Mesendoderm (in vitro differentiated cells): ENCODE results near the gene CD81.

ENCODE experiments used
- DNase-seq: peaks from one replicate; pipeline ENCODE4 v3.0.0; 2013
- H2AK5ac ChIP-seq: 2 replicates; pipeline ENCODE4 v1.6.1; 2013; ENCODE audit warnings: low read length, inconsistent platforms
- H2BK120ac ChIP-seq: 2 replicates; pipeline ENCODE4 v1.6.1; 2013; ENCODE audit warnings: low read depth, mild to moderate bottlenecking, low read length, moderate library complexity, mixed read lengths
- H2BK15ac ChIP-seq: replicated peaks from 2 replicates; pipeline ENCODE4 v1.6.1; 2013; ENCODE audit warnings: low read depth, mild to moderate bottlenecking, moderate library complexity
- H2BK5ac ChIP-seq: 2 replicates; pipeline ENCODE4 v1.6.1; 2013; ENCODE audit warnings: low read length, inconsistent platforms
- H3K18ac ChIP-seq: 2 replicates; pipeline ENCODE4 v1.6.1; 2013; ENCODE audit warnings: mild to moderate bottlenecking, low read length, mixed read lengths
- H3K23ac ChIP-seq: one replicate; pipeline ENCODE4 v1.6.1; 2013; ENCODE audit warnings: low read length
- H3K27ac ChIP-seq: 2 replicates; pipeline ENCODE4 v1.5.1; 2013; ENCODE audit warnings: low read depth, mild to moderate bottlenecking, inconsistent platforms, low read length, moderate library complexity
- H3K27me3 ChIP-seq: 2 replicates; pipeline ENCODE4 v1.6.1; 2013; ENCODE audit warnings: low read length, control low read depth, mild to moderate bottlenecking, inconsistent platforms; ENCODE audit not compliant: insufficient read depth, poor library complexity
- H3K36me3 ChIP-seq: 2 replicates; pipeline ENCODE4 v1.6.1; 2013; ENCODE audit warnings: low read length, inconsistent platforms; ENCODE audit not compliant: control insufficient read depth, insufficient read depth
- H3K4ac ChIP-seq: one replicate; pipeline ENCODE4 v1.6.1; 2013; ENCODE audit warnings: low read depth, mild to moderate bottlenecking, low read length, moderate library complexity
- H3K4me1 ChIP-seq: 2 replicates; pipeline ENCODE4 v1.6.1; 2013; ENCODE audit warnings: low read depth, low read length, inconsistent platforms; ENCODE audit not compliant: control insufficient read depth
- H3K4me2 ChIP-seq: 2 replicates; pipeline ENCODE4 v1.6.1; 2013; ENCODE audit warnings: low read length
- H3K4me3 ChIP-seq: 2 replicates; pipeline ENCODE4 v1.5.1; 2013; ENCODE audit warnings: mild to moderate bottlenecking, low read length
- H3K56ac ChIP-seq: one replicate; pipeline ENCODE4 v1.6.1; 2013; ENCODE audit warnings: low read length
- H3K79me1 ChIP-seq: 2 replicates; pipeline ENCODE4 v1.6.1; 2013; ENCODE audit warnings: low read length, inconsistent platforms
- H3K79me2 ChIP-seq: 2 replicates; pipeline ENCODE4 v1.6.1; 2013; ENCODE audit warnings: mild to moderate bottlenecking, low read length; ENCODE audit not compliant: control insufficient read depth, insufficient read depth
- H3K9ac ChIP-seq: 2 replicates; pipeline ENCODE4 v1.6.1; 2013; ENCODE audit warnings: low read length, inconsistent platforms
- H4K5ac ChIP-seq: one replicate; pipeline ENCODE4 v1.6.1; 2013; ENCODE audit warnings: low read length
- H4K8ac ChIP-seq: one replicate; pipeline ENCODE4 v1.6.1; 2013; ENCODE audit warnings: low read depth, mild to moderate bottlenecking, control low read depth, low read length, moderate library complexity
- WGBS: extraction: QIAGEN DNeasy Blood & Tissue Kit; methylation state at CpG from one replicate; pipeline ENCODE4 v1.1.7; 2013; ENCODE audit warnings: low lambda C conversion rate, missing lambda C conversion rate; ENCODE audit not compliant: insufficient coverage; ENCODE audit errors: extremely low coverage; 5-methylcytosine and 5-hydroxymethylcytosine counted together

CD81 gene

GRCh38 chr11:2374456-2375201 lies 2.5 kb upstream of the CD81 start:
- Histone ChIP-seq H2AK5ac (no peak overlapping the region), H3K79me1 (peaks cover 1% of the 10 kb centered on the region), H2BK5ac (no peak overlapping the region), H3K18ac (no peak overlapping the region), H2BK120ac (no peak overlapping the region), H3K79me2 (peaks cover 18% of the 10 kb centered on the region), H4K5ac (no peak overlapping the region), H3K4me2 (no peak overlapping the region), H3K56ac (no peak overlapping the region), H3K4ac (no peak overlapping the region), H3K23ac (no peak overlapping the region), H3K27me3 (no peaks in the 10 kb centered on the region), H4K8ac (no peak overlapping the region), H3K36me3 (no peaks in the 10 kb centered on the region), H2BK15ac (no peak overlapping the region), H3K9ac (no peak overlapping the region), H3K4me3 (no peak overlapping the region), H3K27ac (no peak overlapping the region), H3K4me1 (peaks cover 2% of the 10 kb centered on the region)
- WGBS: no CpG with 5 or more reads among the region's 15 CpGs
- no peak for DNase-seq

- no peak overlapping the region for H3K56ac ChIP-seq
- H3K27ac ChIP-seq: no peak overlapping the region
- H2AK5ac ChIP-seq: no peak overlapping the region
- no peak overlapping the region for H3K4me3 ChIP-seq
- no peak overlapping the region for H3K4me2 ChIP-seq
- peaks cover 26% of the 10 kb centered on the region for H3K79me2 ChIP-seq
- H4K8ac ChIP-seq: no peak overlapping the region
- H3K27me3 ChIP-seq: no peaks in the 10 kb centered on the region
- no peak overlapping the region for H2BK120ac ChIP-seq
- H3K4ac ChIP-seq: no peak overlapping the region
- peak; percentile 40 for DNase-seq
- H3K79me1 ChIP-seq: peaks cover 8% of the 10 kb centered on the region
- no peak overlapping the region for H4K5ac ChIP-seq
- peaks cover 2% of the 10 kb centered on the region for H3K4me1 ChIP-seq
- H3K36me3 ChIP-seq: no peaks in the 10 kb centered on the region
- no peak overlapping the region for H2BK5ac ChIP-seq
- no peak overlapping the region for H2BK15ac ChIP-seq
- H3K18ac ChIP-seq: no peak overlapping the region
- H3K9ac ChIP-seq: no peak overlapping the region
- no peak overlapping the region for H3K23ac ChIP-seq
- whole genome bisulfite sequencing: no CpG with 5 or more reads among the region's 6 CpGs
Observed at GRCh38 chr11:2375341-2375853, 1.7 kb upstream of the CD81 start.

- H2BK120ac ChIP-seq: no peak overlapping the region
- no peak for DNase-seq
- no peak overlapping the region for H3K27ac ChIP-seq
- no peak overlapping the region for H2AK5ac ChIP-seq
- H3K4me3 ChIP-seq: no peak overlapping the region
- no peaks in the 10 kb centered on the region for H3K27me3 ChIP-seq
- H4K8ac ChIP-seq: no peak overlapping the region
- H3K79me2 ChIP-seq: peaks cover 32% of the 10 kb centered on the region
- no peak overlapping the region for H4K5ac ChIP-seq
- H3K23ac ChIP-seq: no peak overlapping the region
- H3K79me1 ChIP-seq: peaks cover 10% of the 10 kb centered on the region
- H3K4me1 ChIP-seq: peaks cover 2% of the 10 kb centered on the region
- WGBS: no CpG with 5 or more reads among the region's 16 CpGs
- H3K4me2 ChIP-seq: no peak overlapping the region
- H2BK15ac ChIP-seq: no peak overlapping the region
- no peaks in the 10 kb centered on the region for H3K36me3 ChIP-seq
- H3K56ac ChIP-seq: no peak overlapping the region
- no peak overlapping the region for H2BK5ac ChIP-seq
- H3K9ac ChIP-seq: no peak overlapping the region
- no peak overlapping the region for H3K4ac ChIP-seq
- H3K18ac ChIP-seq: no peak overlapping the region
Observed at GRCh38 chr11:2375964-2376551, 1.1 kb upstream of the CD81 start.

- H3K4me3 ChIP-seq: peak overlapping the region; percentile 92
- H3K36me3 ChIP-seq: no peaks in the 10 kb centered on the region
- no peak overlapping the region for H2BK5ac ChIP-seq
- whole genome bisulfite sequencing: no CpG with 5 or more reads among the region's 88 CpGs
- peaks cover 12% of the 10 kb centered on the region for H3K79me1 ChIP-seq
- H3K27ac ChIP-seq: peak overlapping the region; percentile 40
- peak overlapping the region; percentile 95 for H3K9ac ChIP-seq
- no peak overlapping the region for H4K5ac ChIP-seq
- peak overlapping the region; percentile 77 for H3K18ac ChIP-seq
- peaks cover 2% of the 10 kb centered on the region for H3K4me1 ChIP-seq
- H3K27me3 ChIP-seq: no peaks in the 10 kb centered on the region
- H2BK120ac ChIP-seq: peak overlapping the region; percentile 5
- H3K4me2 ChIP-seq: peak overlapping the region; percentile 83
- H3K4ac ChIP-seq: peak overlapping the region; percentile 57
- peak overlapping the region; percentile 92 for H3K56ac ChIP-seq
- peak; percentile 69 for DNase-seq
- peak overlapping the region; percentile 66 for H3K23ac ChIP-seq
- no peak overlapping the region for H2BK15ac ChIP-seq
- H4K8ac ChIP-seq: no peak overlapping the region
- no peak overlapping the region for H2AK5ac ChIP-seq
- H3K79me2 ChIP-seq: peaks cover 50% of the 10 kb centered on the region
Observed at GRCh38 chr11:2377511-2378443, 667 bp downstream of the CD81 start.

GRCh38 chr11:2378527-2379210 lies 1.6 kb downstream of the CD81 start:
- Histone ChIP-seq H3K18ac (no peak overlapping the region), H2BK120ac (no peak overlapping the region), H3K4me3 (peak overlapping the region; percentile 92), H2BK5ac (no peak overlapping the region), H3K9ac (peak overlapping the region; percentile 95), H3K27ac (no peak overlapping the region), H3K23ac (peak overlapping the region; percentile 66), H3K36me3 (no peaks in the 10 kb centered on the region), H3K4me1 (peaks cover 2% of the 10 kb centered on the region), H3K4me2 (peak overlapping the region; percentile 83), H3K79me2 (peaks cover 59% of the 10 kb centered on the region), H3K4ac (no peak overlapping the region), H2AK5ac (no peak overlapping the region), H3K79me1 (peaks cover 15% of the 10 kb centered on the region), H2BK15ac (no peak overlapping the region), H4K5ac (no peak overlapping the region), H4K8ac (no peak overlapping the region), H3K56ac (peak overlapping the region; percentile 92), H3K27me3 (no peaks in the 10 kb centered on the region)
- WGBS: no CpG with 5 or more reads among the region's 23 CpGs
- DNase-seq: no peak
